Activated T-cell treated with anti-CD3 and anti-CD28 coated beads for 24 hours (primary cell): ENCODE data around the gene CBX3.
"Not testable (repeated sequence)": the region's sequence is repeated elsewhere in the genome, so short reads cannot be mapped to it uniquely, and the experiment has no call there.

Experiments used
- DNase-seq: peaks from one replicate; pipeline ENCODE4 v3.0.0-alpha.2; 2020; ENCODE audit warnings: low read depth

Gene CBX3

GRCh38 chr7:26188206-26188956 lies 13.2 kb upstream of the CBX3 start:
- DNase-seq, result no peak

- DNase-seq, result no peak
Measured at GRCh38 chr7:26188957-26189541, 12.5 kb upstream of the CBX3 start.

GRCh38 chr7:26189697-26190096 lies 11.8 kb upstream of the CBX3 start:
- DNase-seq, result no peak

- no peak for DNase-seq
Measured at GRCh38 chr7:26190417-26190869, 11.1 kb upstream of the CBX3 start.

GRCh38 chr7:26191233-26191973 lies 10.1 kb upstream of the CBX3 start:
- DNase-seq, result no peak

GRCh38 chr7:26191974-26192479 lies 9.5 kb upstream of the CBX3 start:
- no peak for DNase-seq

GRCh38 chr7:26192485-26193087 lies 9.0 kb upstream of the CBX3 start:
- DNase-seq, result no peak

GRCh38 chr7:26193432-26194207 lies 7.9 kb upstream of the CBX3 start:
- no peak for DNase-seq

GRCh38 chr7:26194764-26195163 lies 6.8 kb upstream of the CBX3 start:
- not testable (repeated sequence) for DNase-seq

- no peak for DNase-seq
Measured at GRCh38 chr7:26195182-26195581, 6.4 kb upstream of the CBX3 start.

GRCh38 chr7:26195867-26196657 lies 5.5 kb upstream of the CBX3 start:
- DNase-seq, result no peak

- no peak for DNase-seq
Measured at GRCh38 chr7:26197153-26198115, 4.1 kb upstream of the CBX3 start.

GRCh38 chr7:26198133-26198780 lies 3.3 kb upstream of the CBX3 start:
- DNase-seq, result no peak

GRCh38 chr7:26198781-26199169 lies 2.8 kb upstream of the CBX3 start:
- DNase-seq, result no peak

GRCh38 chr7:26199301-26200037 lies 2.1 kb upstream of the CBX3 start:
- peak; percentile 51 for DNase-seq

GRCh38 chr7:26200038-26200443 lies 1.5 kb upstream of the CBX3 start:
- peak; percentile 70 for DNase-seq

GRCh38 chr7:26200444-26201246 lies 900 bp upstream of the CBX3 start, which contains the start of gene HNRNPA2B1:
Gene HNRNPA2B1, minus strand, starts transcription at chr7:26200746. Its CDS starts 169 bp downstream, at chr7:26200577.
- peak; percentile 98 for DNase-seq
